ENCODE measurements around the gene KIF15.

KIF15 gene

GRCh38 chr3:44772099-44772442 lies 10.5 kb downstream of the KIF15 start:
- H4K12ac ChIP-seq (ENCODE audit: low read depth, low read length) = no peak overlapping the region
- WGBS (ENCODE audit: extremely low coverage, insufficient coverage, insufficient read length) = no CpG with 5 or more reads among the region's 1 CpG
- H3K79me1 ChIP-seq (ENCODE audit: low read length) = no peaks in the 10 kb centered on the region
- no peak overlapping the region for H2AK5ac ChIP-seq (ENCODE audit: low read length)
- H3K36me3 ChIP-seq (ENCODE audit: control insufficient read depth in 1 of 2, insufficient read depth in 2 of 2, low read length in 2 of 2) = peaks cover 11 to 16% of the 10 kb centered on the region in 2 experiments
- DNase-seq = no peak
- H3K79me2 ChIP-seq (ENCODE audit: control insufficient read depth, insufficient read depth, low read length, poor library complexity) = no peaks in the 10 kb centered on the region
- no peak overlapping the region for H2BK5ac ChIP-seq (ENCODE audit: low read depth, low read length, poor library complexity)
- no peak overlapping the region for H3K4me3 ChIP-seq (ENCODE audit: low read depth, low read length)
- H4K91ac ChIP-seq (ENCODE audit: low read depth, low read length) = no peak overlapping the region
- no peak overlapping the region for H2BK12ac ChIP-seq (ENCODE audit: low read length)
- no peak overlapping the region for H3K18ac ChIP-seq (ENCODE audit: low read length)
- peaks cover 15% of the 10 kb centered on the region for H3K9me3 ChIP-seq (ENCODE audit: insufficient read depth, low read depth, low read length)
- no peak overlapping the region for H3K14ac ChIP-seq (ENCODE audit: low read length)
- no peak overlapping the region for H3K23ac ChIP-seq (ENCODE audit: low read length)
- no peak overlapping the region for H3K27ac ChIP-seq (ENCODE audit: low read depth, low read length)
- no peak overlapping the region for H3K9ac ChIP-seq (ENCODE audit: low read length)
- no peak overlapping the region for H4K8ac ChIP-seq (ENCODE audit: low read depth, low read length)
- H2AFZ ChIP-seq (ENCODE audit: insufficient read depth, low read length, poor library complexity) = no peak overlapping the region
- H3K4me1 ChIP-seq (ENCODE audit: control insufficient read depth in 1 of 2, insufficient read depth in 2 of 2, low read length in 2 of 2) = no peaks in the 10 kb centered on the region
- H3K27me3 ChIP-seq (ENCODE audit: insufficient read depth, low read length) = no peaks in the 10 kb centered on the region
- H3K4me2 ChIP-seq (ENCODE audit: low read length) = no peak overlapping the region
- no peak overlapping the region for H3K4ac ChIP-seq (ENCODE audit: low read depth, low read length)
- no peak overlapping the region for H2BK120ac ChIP-seq (ENCODE audit: insufficient read depth, low read length, poor library complexity)

- Histone ChIP-seq H2BK12ac (ENCODE audit: low read length) (no peak overlapping the region), H3K18ac (ENCODE audit: low read length) (no peak overlapping the region), H3K27me3 (ENCODE audit: insufficient read depth, low read length) (no peaks in the 10 kb centered on the region), H3K79me2 (ENCODE audit: control insufficient read depth, insufficient read depth, low read length, poor library complexity) (no peaks in the 10 kb centered on the region), H3K36me3 (ENCODE audit: control insufficient read depth in 1 of 2, insufficient read depth in 2 of 2, low read length in 2 of 2) (peaks cover 6 to 10% of the 10 kb centered on the region in 2 experiments), H3K4ac (ENCODE audit: low read depth, low read length) (no peak overlapping the region), H3K9me3 (ENCODE audit: insufficient read depth, low read depth, low read length) (no peaks in the 10 kb centered on the region), H2BK120ac (ENCODE audit: insufficient read depth, low read length, poor library complexity) (no peak overlapping the region), H3K14ac (ENCODE audit: low read length) (no peak overlapping the region), H3K4me3 (ENCODE audit: low read depth, low read length) (no peak overlapping the region), H3K4me1 (ENCODE audit: control insufficient read depth in 1 of 2, insufficient read depth in 2 of 2, low read length in 2 of 2) (no peaks in the 10 kb centered on the region), H2AFZ (ENCODE audit: insufficient read depth, low read length, poor library complexity) (no peak overlapping the region), H2BK5ac (ENCODE audit: low read depth, low read length, poor library complexity) (no peak overlapping the region), H3K23ac (ENCODE audit: low read length) (no peak overlapping the region), H4K8ac (ENCODE audit: low read depth, low read length) (no peak overlapping the region), H4K91ac (ENCODE audit: low read depth, low read length) (no peak overlapping the region), H4K12ac (ENCODE audit: low read depth, low read length) (no peak overlapping the region), H2AK5ac (ENCODE audit: low read length) (no peak overlapping the region), H3K27ac (ENCODE audit: low read depth, low read length) (no peak overlapping the region), H3K9ac (ENCODE audit: low read length) (no peak overlapping the region), H3K4me2 (ENCODE audit: low read length) (no peak overlapping the region), H3K79me1 (ENCODE audit: low read length) (no peaks in the 10 kb centered on the region)
- DNase-seq = no peak
- 100% methylated on average over 2 of the region's 4 CpGs for WGBS (ENCODE audit: extremely low coverage, insufficient coverage, insufficient read length)
Measured at GRCh38 chr3:44782891-44783290, 21.3 kb downstream of the KIF15 start.

DNA sequence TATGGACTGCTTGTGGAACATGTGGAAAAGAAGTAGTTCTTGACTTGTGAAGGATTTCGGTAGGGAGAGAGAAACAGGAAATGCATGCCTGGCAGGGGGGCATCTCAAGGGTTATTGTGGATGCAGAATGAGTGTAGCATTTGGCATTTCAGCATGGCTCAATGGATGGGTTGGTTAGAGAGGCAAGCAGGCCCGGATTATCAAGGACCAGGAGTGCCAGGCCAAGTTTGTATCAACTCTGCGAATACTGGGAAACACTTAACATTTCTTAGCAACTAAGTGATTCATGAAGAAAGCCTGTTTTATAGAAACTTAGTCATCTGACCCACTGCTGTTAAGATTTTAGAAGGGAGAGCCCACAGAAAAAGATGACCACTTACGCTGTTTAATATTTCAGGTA lies 33.6 kb downstream of the KIF15 start:
- H3K4me2 ChIP-seq (ENCODE audit: low read length) = no peak overlapping the region
- no peak overlapping the region for H2AFZ ChIP-seq (ENCODE audit: insufficient read depth, low read length, poor library complexity)
- no CpG with 5 or more reads among the region's 4 CpGs for WGBS (ENCODE audit: extremely low coverage, insufficient coverage, insufficient read length)
- no peaks in the 10 kb centered on the region for H3K79me2 ChIP-seq (ENCODE audit: control insufficient read depth, insufficient read depth, low read length, poor library complexity)
- H3K79me1 ChIP-seq (ENCODE audit: low read length) = no peaks in the 10 kb centered on the region
- no peak overlapping the region for H2BK5ac ChIP-seq (ENCODE audit: low read depth, low read length, poor library complexity)
- H3K27ac ChIP-seq (ENCODE audit: low read depth, low read length) = no peak overlapping the region
- no peaks in the 10 kb centered on the region for H3K9me3 ChIP-seq (ENCODE audit: insufficient read depth, low read depth, low read length)
- H3K4ac ChIP-seq (ENCODE audit: low read depth, low read length) = no peak overlapping the region
- H3K9ac ChIP-seq (ENCODE audit: low read length) = no peak overlapping the region
- H4K12ac ChIP-seq (ENCODE audit: low read depth, low read length) = no peak overlapping the region
- H3K4me1 ChIP-seq (ENCODE audit: control insufficient read depth in 1 of 2, insufficient read depth in 2 of 2, low read length in 2 of 2) = no peaks in the 10 kb centered on the region
- DNase-seq = no peak
- H4K91ac ChIP-seq (ENCODE audit: low read depth, low read length) = no peak overlapping the region
- no peak overlapping the region for H3K23ac ChIP-seq (ENCODE audit: low read length)
- H3K4me3 ChIP-seq (ENCODE audit: low read depth, low read length) = no peak overlapping the region
- no peak overlapping the region for H4K8ac ChIP-seq (ENCODE audit: low read depth, low read length)
- no peaks in the 10 kb centered on the region for H3K27me3 ChIP-seq (ENCODE audit: insufficient read depth, low read length)
- H3K36me3 ChIP-seq (ENCODE audit: control insufficient read depth in 1 of 2, insufficient read depth in 2 of 2, low read length in 2 of 2) = peaks cover 12 to 28% of the 10 kb centered on the region in 2 experiments
- no peak overlapping the region for H2BK120ac ChIP-seq (ENCODE audit: insufficient read depth, low read length, poor library complexity)
- H3K14ac ChIP-seq (ENCODE audit: low read length) = no peak overlapping the region
- H3K18ac ChIP-seq (ENCODE audit: low read length) = no peak overlapping the region
- H2AK5ac ChIP-seq (ENCODE audit: low read length) = no peak overlapping the region
- no peak overlapping the region for H2BK12ac ChIP-seq (ENCODE audit: low read length)

- Histone ChIP-seq H3K27me3 (ENCODE audit: insufficient read depth, low read length) (no peaks in the 10 kb centered on the region), H3K23ac (ENCODE audit: low read length) (no peak overlapping the region), H4K12ac (ENCODE audit: low read depth, low read length) (no peak overlapping the region), H3K4me3 (ENCODE audit: low read depth, low read length) (no peak overlapping the region), H3K36me3 (ENCODE audit: control insufficient read depth in 1 of 2, insufficient read depth in 2 of 2, low read length in 2 of 2) (peaks cover 7 to 24% of the 10 kb centered on the region in 2 experiments), H2BK12ac (ENCODE audit: low read length) (no peak overlapping the region), H3K14ac (ENCODE audit: low read length) (no peak overlapping the region), H3K79me2 (ENCODE audit: control insufficient read depth, insufficient read depth, low read length, poor library complexity) (no peaks in the 10 kb centered on the region), H3K18ac (ENCODE audit: low read length) (no peak overlapping the region), H4K91ac (ENCODE audit: low read depth, low read length) (no peak overlapping the region), H3K4me1 (ENCODE audit: control insufficient read depth in 1 of 2, insufficient read depth in 2 of 2, low read length in 2 of 2) (no peaks in the 10 kb centered on the region), H2BK5ac (ENCODE audit: low read depth, low read length, poor library complexity) (no peak overlapping the region), H2AFZ (ENCODE audit: insufficient read depth, low read length, poor library complexity) (no peak overlapping the region), H2AK5ac (ENCODE audit: low read length) (no peak overlapping the region), H3K9ac (ENCODE audit: low read length) (no peak overlapping the region), H3K27ac (ENCODE audit: low read depth, low read length) (no peak overlapping the region), H2BK120ac (ENCODE audit: insufficient read depth, low read length, poor library complexity) (no peak overlapping the region), H4K8ac (ENCODE audit: low read depth, low read length) (no peak overlapping the region), H3K79me1 (ENCODE audit: low read length) (no peaks in the 10 kb centered on the region), H3K4me2 (ENCODE audit: low read length) (no peak overlapping the region), H3K4ac (ENCODE audit: low read depth, low read length) (no peak overlapping the region), H3K9me3 (ENCODE audit: insufficient read depth, low read depth, low read length) (no peaks in the 10 kb centered on the region)
- WGBS (ENCODE audit: extremely low coverage, insufficient coverage, insufficient read length) = no CpG with 5 or more reads among the region's 2 CpGs
- DNase-seq = no peak
Measured at GRCh38 chr3:44802011-44802410, 40.4 kb downstream of the KIF15 start.
